ENCODE results near the gene ARHGAP30. TPM values are rescaled to one million over a fixed set of nuclear protein-coding genes. Genes with fewer than 3 reads are reported as not detected.

The ARHGAP30 gene
- total and polyA plus RNA-seq, 2 of the 8 experiments (the other 6 are each of a cell fraction or from before 2014, with no cell fraction given), result 0.27 to 0.39 TPM

GRCh38 chr1:161013131-161013487, 56.6 kb downstream of the ARHGAP30 start:
- H3K23ac ChIP-seq (ENCODE audit: insufficient read length), result no peak overlapping the region
- no peaks in the 10 kb centered on the region for H3K23me2 ChIP-seq (ENCODE audit: low read depth, low read length)
- no peak overlapping the region for H2BK20ac ChIP-seq (ENCODE audit: low read length)
- no peak overlapping the region; a peak in 1 of 7 replicates for H3K9ac ChIP-seq (replicated peaks in 1 of 4; ENCODE audit: extremely low read depth in 1 of 4, low read depth in 3 of 4, low read length in 3 of 4)
- no peak overlapping the region for H4K91ac ChIP-seq (replicated peaks; ENCODE audit: insufficient read length, low read length)
- no peak overlapping the region for H2AK5ac ChIP-seq (ENCODE audit: low read depth, low read length)
- peak overlapping the region; percentile 94; the same call in 1 of the 2 replicates for H2BK5ac ChIP-seq (ENCODE audit: low read depth, low read length)
- peaks cover 42 to 90% of the 10 kb centered on the region in 2 experiments for H3K79me2 ChIP-seq (ENCODE audit: control insufficient read depth in 1 of 2, insufficient read depth in 2 of 2, low read length in 2 of 2)
- peaks cover 7 to 24% of the 10 kb centered on the region in 2 experiments for H4K20me1 ChIP-seq (replicated peaks in 1 of 2; ENCODE audit: control insufficient read depth in 1 of 2, insufficient read depth in 2 of 2, low read length in 2 of 2)
- peaks cover 11 to 24% (median 19%) of the 10 kb centered on the region in 4 experiments for H3K4me1 ChIP-seq (replicated peaks in 1 of 4; ENCODE audit: control insufficient read depth in 3 of 4, insufficient read depth in 4 of 4, low read length in 3 of 4)
- ChIA-PET CTCF (ENCODE audit: partially characterized antibody) (interaction anchor here (0.8 to 9.8 kb wide), 5 partner anchors 15 to 153 kb away, joined by 3 to 58 read pairs (median 3); partner anchors contain the start of gene PPOX), POLR2A (ENCODE audit: partially characterized antibody) (interaction anchor here (0.8 to 4.9 kb wide), 7 partner anchors 8 to 120 kb away, joined by 3 to 22 read pairs (median 7); partner anchors contain the start of genes DEDD, F11R and USF1)
- peaks cover 0 to 11% (median 2%) of the 10 kb centered on the region in 4 experiments; a peak in 3 of 8 replicates for H3K36me3 ChIP-seq (ENCODE audit: control insufficient read depth in 2 of 4, insufficient read depth in 4 of 4, low read length in 3 of 4)
- no peaks in the 10 kb centered on the region for H3K27me3 ChIP-seq (replicated peaks in 1 of 4; ENCODE audit: control insufficient read depth in 3 of 4, extremely low read depth in 1 of 4, insufficient read depth in 3 of 4, low read length in 3 of 4)
- H4K8ac ChIP-seq (ENCODE audit: extremely low read depth, insufficient read depth, low read length), result no peak overlapping the region
- peak overlapping the region; percentile 53 to 71; a peak in 3 of 4 replicates for H3K4me2 ChIP-seq (ENCODE audit: insufficient read depth in 1 of 2, low read depth in 2 of 2, low read length in 2 of 2)
- H3K27ac ChIP-seq (ENCODE audit: low read depth, low read length), result peak overlapping the region; percentile 66; the same call in 1 of the 2 replicates
- H3K9me3 ChIP-seq (ENCODE audit: insufficient read depth in 2 of 2, low read depth in 1 of 2, low read length in 1 of 2), result no peaks in the 10 kb centered on the region
- peak overlapping the region; percentile 75 for H2BK120ac ChIP-seq (replicated peaks; ENCODE audit: low read depth, low read length)
- peak overlapping the region; percentile 43 for H4K5ac ChIP-seq (ENCODE audit: insufficient read length, low read depth, low read length)
- FAIRE-seq (no peak), DNase-seq (ENCODE audit: low read depth in 1 of 2, low spot score in 2 of 2) (no peak)
- H3K4ac ChIP-seq (replicated peaks; ENCODE audit: insufficient read length, low read depth, low read length), result no peak overlapping the region
- no peak overlapping the region for H2BK15ac ChIP-seq (ENCODE audit: low read length)
- no peak overlapping the region for H3K4me3 ChIP-seq (ENCODE audit: extremely low read depth in 1 of 4, insufficient read depth in 2 of 4, low read depth in 3 of 4, low read length in 4 of 4)
- no peak overlapping the region for H3K56ac ChIP-seq (replicated peaks; ENCODE audit: insufficient read length, low read depth, low read length)
- H2BK12ac ChIP-seq (ENCODE audit: low read depth, low read length), result 0 out of 2 replicates have a peak overlapping the region, but pooled peaks have one; percentile 0
- H2AFZ ChIP-seq (ENCODE audit: low read length), result no peak overlapping the region
- H3K14ac ChIP-seq (ENCODE audit: insufficient read length), result peak overlapping the region; percentile 68
- peaks cover 14% of the 10 kb centered on the region for H3K79me1 ChIP-seq (ENCODE audit: low read depth, low read length)
- H3K18ac ChIP-seq (ENCODE audit: extremely low read depth, low read length), result peak overlapping the region; percentile 55; the same call in 1 of the 2 replicates
- TF ChIP-seq CTCF (IDR thresholded peaks at IDR 0.05; ENCODE audit: control extremely low read depth in 1 of 3, insufficient read depth in 1 of 3, low read depth in 1 of 3, low read length in 3 of 3) (no peak), SUZ12 (IDR thresholded peaks at IDR 0.05; ENCODE audit: low read length) (no peak), MAX (IDR thresholded peaks at IDR 0.05) (no peak), BCL11A (IDR thresholded peaks at IDR 0.05; ENCODE audit: low read depth in 2 of 2, low read length in 2 of 2) (no peak), RNF2 (IDR thresholded peaks at IDR 0.05; ENCODE audit: borderline replicate concordance, low read depth, low read length, missing control alignments, poor library complexity, severe bottlenecking) (no peak), POU5F1 (IDR thresholded peaks at IDR 0.05; ENCODE audit: low read depth, low read length) (no peak), ASH2L (IDR thresholded peaks at IDR 0.05; ENCODE audit: low read length) (no peak), JUN (IDR thresholded peaks at IDR 0.05; ENCODE audit: low read depth, low read length) (no peak), USF2 (IDR thresholded peaks at IDR 0.05; ENCODE audit: low read length) (no peak), CHD2 (IDR thresholded peaks at IDR 0.05; ENCODE audit: low read length) (no peak)

All from H1 (cell line).